H1 (cell line): ENCODE data around the gene TNIP1. TPM values are rescaled to one million over a fixed set of nuclear protein-coding genes. Genes with fewer than 3 reads are reported as not detected.

Experiments
- CTCF ChIA-PET: fragments of 300-600 bp; sonication (Branson Sonifier 250); formaldehyde crosslinking; loops from one replicate; lab custom pipeline; 2021; ENCODE audit not compliant: partially characterized antibody; lab: Charles Lee
- POLR2A ChIA-PET: fragments of 300-600 bp; sonication (Branson Sonifier 250); formaldehyde crosslinking; loops from one replicate; lab custom pipeline; 2021; ENCODE audit warnings: inconsistent platforms; ENCODE audit not compliant: partially characterized antibody; lab: Charles Lee
- DNase-seq, 2 experiments: peaks; one replicate each; pipeline versions ENCODE4 v3.0.0 to v3.0.0-alpha.2; 2010 to 2022; ENCODE audit warnings: low spot score in 2 of 2, low read depth in 1 of 2, mixed read lengths in 1 of 2
- FAIRE-seq: peaks from 2 replicates; lab custom pipeline; 2011; peaks lifted over from hg19 to GRCh38; lab: Jason Lieb, UNC
- H2AFZ ChIP-seq: 2 replicates; pipeline ENCODE4 v1.8.1; 2012; ENCODE audit warnings: low read length, inconsistent platforms
- H2AK5ac ChIP-seq: 2 replicates; pipeline ENCODE4 v1.6.1; 2013; ENCODE audit warnings: low read depth, low read length
- H2BK120ac ChIP-seq: replicated peaks from 2 replicates; pipeline ENCODE3; 2013; ENCODE audit warnings: low read depth, low read length, inconsistent platforms
- H2BK12ac ChIP-seq: 2 replicates; pipeline ENCODE4 v1.6.1; 2013; ENCODE audit warnings: low read depth, low read length
- H2BK15ac ChIP-seq: 2 replicates; pipeline ENCODE4 v1.6.1; 2013; ENCODE audit warnings: low read length
- H2BK20ac ChIP-seq: 2 replicates; pipeline ENCODE4 v1.6.1; 2013; ENCODE audit warnings: low read length
- H2BK5ac ChIP-seq: 2 replicates; pipeline ENCODE4 v1.6.1; 2013; ENCODE audit warnings: low read depth, low read length
- H3K14ac ChIP-seq: 2 replicates; pipeline ENCODE4 v1.6.1; 2013; ENCODE audit warnings: inconsistent platforms; ENCODE audit not compliant: insufficient read length
- H3K18ac ChIP-seq: 2 replicates; pipeline ENCODE4 v1.6.1; 2013; ENCODE audit warnings: low read length; ENCODE audit errors: extremely low read depth
- H3K23ac ChIP-seq: 2 replicates; pipeline ENCODE4 v1.6.1; 2013; ENCODE audit warnings: inconsistent platforms; ENCODE audit not compliant: insufficient read length
- H3K23me2 ChIP-seq: 2 replicates; pipeline ENCODE4 v1.6.1; 2013; ENCODE audit warnings: low read depth, low read length
- H3K27ac ChIP-seq: 2 replicates; pipeline ENCODE4 v1.6.1; 2011; ENCODE audit warnings: low read depth, low read length, inconsistent platforms
- H3K27me3 ChIP-seq, 4 experiments: replicated peaks in 1 of 4; 1 replicate in 1 of 4; 2 replicates in 3 of 4; pipeline versions ENCODE4 v1.6.1 to v1.8.1; 2011 to 2013; ENCODE audit warnings: low read length in 3 of 4, mild to moderate bottlenecking in 3 of 4, inconsistent platforms in 2 of 4, mixed read lengths in 2 of 4, moderate library complexity in 1 of 4; ENCODE audit not compliant: control insufficient read depth in 3 of 4, insufficient read depth in 3 of 4; ENCODE audit errors: extremely low read depth in 1 of 4
- H3K36me3 ChIP-seq, 4 experiments: 2 replicates each; pipeline versions ENCODE4 v1.6.1 to v1.8.1; 2011 to 2013; ENCODE audit warnings: mild to moderate bottlenecking in 4 of 4, low read length in 3 of 4, moderate library complexity in 2 of 4, control low read depth in 1 of 4, inconsistent platforms in 1 of 4; ENCODE audit not compliant: insufficient read depth in 4 of 4, control insufficient read depth in 2 of 4
- H3K4ac ChIP-seq: replicated peaks from 2 replicates; pipeline ENCODE3; 2013; ENCODE audit warnings: low read length, low read depth, mixed read lengths, inconsistent platforms; ENCODE audit not compliant: insufficient read length
- H3K4me1 ChIP-seq, 4 experiments: replicated peaks in 1 of 4; 1 replicate in 1 of 4; 2 replicates in 3 of 4; pipeline versions ENCODE4 v1.6.1 to v1.8.1; 2011 to 2013; ENCODE audit warnings: low read length in 3 of 4, inconsistent platforms in 2 of 4, mixed read lengths in 1 of 4; ENCODE audit not compliant: insufficient read depth in 4 of 4, control insufficient read depth in 3 of 4
- H3K4me2 ChIP-seq, 2 experiments: 2 replicates each; pipeline versions ENCODE4 v1.6.1 to v1.8.1; 2011 to 2013; ENCODE audit warnings: low read depth in 2 of 2, low read length in 2 of 2, control low read depth in 1 of 2, inconsistent platforms in 1 of 2, mild to moderate bottlenecking in 1 of 2; ENCODE audit not compliant: insufficient read depth in 1 of 2
- H3K4me3 ChIP-seq, 4 experiments: fragments of 200-600, 300-600 bp in 1 of 4; sonication (generic), shearing (Covaris generic), sonication (Bioruptor Twin) in 1 of 4; 2 replicates each; pipeline versions ENCODE4 v1.5.1 to v1.8.1; 2011 to 2016; ENCODE audit warnings: low read length in 4 of 4, low read depth in 3 of 4, control low read depth in 2 of 4, inconsistent platforms in 2 of 4, mild to moderate bottlenecking in 2 of 4, mixed read lengths in 1 of 4, moderate library complexity in 1 of 4; ENCODE audit not compliant: insufficient read depth in 2 of 4; ENCODE audit errors: extremely low read depth in 1 of 4
- H3K56ac ChIP-seq: replicated peaks from 2 replicates; pipeline ENCODE3; 2013; ENCODE audit warnings: low read depth, mild to moderate bottlenecking, mixed read lengths, low read length, inconsistent platforms; ENCODE audit not compliant: insufficient read length
- H3K79me1 ChIP-seq: 2 replicates; pipeline ENCODE4 v1.6.1; 2013; ENCODE audit warnings: low read depth, low read length, control low read depth
- H3K79me2 ChIP-seq, 2 experiments: 2 replicates each; pipeline versions ENCODE4 v1.6.1 to v1.8.1; 2012 to 2013; ENCODE audit warnings: low read length in 2 of 2, mild to moderate bottlenecking in 2 of 2, inconsistent platforms in 1 of 2; ENCODE audit not compliant: insufficient read depth in 2 of 2, control insufficient read depth in 1 of 2
- H3K9ac ChIP-seq, 4 experiments: replicated peaks in 1 of 4; 1 replicate in 1 of 4; 2 replicates in 3 of 4; pipeline versions ENCODE4 v1.6.1 to v1.8.1; 2011 to 2013; ENCODE audit warnings: low read depth in 3 of 4, low read length in 3 of 4, control low read depth in 2 of 4, mild to moderate bottlenecking in 2 of 4, moderate library complexity in 2 of 4, inconsistent platforms in 1 of 4; ENCODE audit errors: extremely low read depth in 1 of 4
- H3K9me3 ChIP-seq, 2 experiments: 2 replicates each; pipeline versions ENCODE4 v1.6.1 to v1.8.1; 2012 to 2013; ENCODE audit warnings: mild to moderate bottlenecking in 2 of 2, moderate library complexity in 2 of 2, control low read depth in 1 of 2, inconsistent platforms in 1 of 2, low read depth in 1 of 2, low read length in 1 of 2, mixed read lengths in 1 of 2; ENCODE audit not compliant: insufficient read depth in 2 of 2
- H4K20me1 ChIP-seq, 2 experiments: replicated peaks in 1 of 2; 2 replicates each; pipeline versions ENCODE3 to v1.8.1; 2011 to 2013; ENCODE audit warnings: inconsistent platforms in 2 of 2, low read length in 2 of 2, mild to moderate bottlenecking in 1 of 2; ENCODE audit not compliant: insufficient read depth in 2 of 2, control insufficient read depth in 1 of 2
- H4K5ac ChIP-seq: 2 replicates; pipeline ENCODE4 v1.6.1; 2013; ENCODE audit warnings: low read length, low read depth, mixed read lengths, inconsistent platforms; ENCODE audit not compliant: insufficient read length
- H4K8ac ChIP-seq: 2 replicates; pipeline ENCODE4 v1.8.0; 2013; ENCODE audit warnings: mild to moderate bottlenecking, moderate library complexity, low read length, inconsistent platforms; ENCODE audit not compliant: insufficient read depth; ENCODE audit errors: extremely low read depth
- H4K91ac ChIP-seq: replicated peaks from 2 replicates; pipeline ENCODE3; 2013; ENCODE audit warnings: low read length, mixed read lengths, inconsistent platforms; ENCODE audit not compliant: insufficient read length
- CBX8 ChIP-seq: fragments of 300-800, 300-1000 bp; sonication (generic); IDR thresholded peaks from 2 replicates; pipeline ENCODE4 v1.7.1; 2016; ENCODE audit warnings: low read depth, low read length, borderline replicate concordance
- CHD1 ChIP-seq: IDR thresholded peaks from 2 replicates; pipeline ENCODE4 v1.6.1; 2012; ENCODE audit warnings: low read depth, low read length, improper control_type of control experiment
- CTBP2 ChIP-seq: IDR thresholded peaks from 2 replicates; pipeline ENCODE4 v1.7.0; 2011; ENCODE audit warnings: borderline replicate concordance, mild to moderate bottlenecking, moderate library complexity, mixed read lengths, low read length; ENCODE audit not compliant: insufficient read depth, insufficient read length
- PHF8 ChIP-seq: fragments of 200-600 bp; sonication (generic); conservative IDR thresholded peaks from 2 replicates; pipeline ENCODE4 v1.7.1; 2012; ENCODE audit warnings: low read depth, mild to moderate bottlenecking, inconsistent platforms, low read length, moderate library complexity
- RFX5 ChIP-seq: IDR thresholded peaks from 2 replicates; pipeline ENCODE4 v1.6.1; 2011; ENCODE audit warnings: low read depth, low read length, improper control_type of control experiment, borderline replicate concordance
- RNF2 ChIP-seq: fragments of 200-900, 300-1000 bp; sonication (generic); IDR thresholded peaks from 2 replicates; pipeline ENCODE4 v1.7.1; 2016; ENCODE audit warnings: borderline replicate concordance, low read depth, mild to moderate bottlenecking, antibody characterized with exemption, low read length; ENCODE audit not compliant: poor library complexity, severe bottlenecking; ENCODE audit errors: missing control alignments
- RXRA ChIP-seq: IDR thresholded peaks from 2 replicates; pipeline ENCODE4 v1.6.1; 2011; ENCODE audit warnings: low read depth, mild to moderate bottlenecking, low read length, moderate library complexity; ENCODE audit not compliant: insufficient read depth
- SP4 ChIP-seq: IDR thresholded peaks from 2 replicates; pipeline ENCODE4 v1.6.1; 2012; ENCODE audit warnings: low read length, inconsistent platforms
- SRF ChIP-seq: IDR thresholded peaks from 2 replicates; pipeline ENCODE4 v1.6.1; 2011; ENCODE audit warnings: mild to moderate bottlenecking, low read depth, low read length, moderate library complexity
- TAF1 ChIP-seq: IDR thresholded peaks from 2 replicates; pipeline ENCODE4 v1.6.1; 2011; ENCODE audit warnings: mild to moderate bottlenecking, low read depth, low read length
- YY1 ChIP-seq: IDR thresholded peaks from 2 replicates; pipeline ENCODE4 v1.6.1; 2011; ENCODE audit warnings: low read depth, mild to moderate bottlenecking, low read length
- WGBS, 2 experiments: shearing (Covaris generic) in 1 of 2; methylation state at CpG; one replicate each; pipeline versions ENCODE4 v1.1.6 to v1.1.7; 2013 to 2015; ENCODE audit warnings: low lambda C conversion rate in 2 of 2, mixed read lengths in 2 of 2, inconsistent platforms in 1 of 2, low coverage in 1 of 2, missing lambda C conversion rate in 1 of 2; ENCODE audit not compliant: insufficient replicate concordance in 2 of 2, insufficient coverage in 1 of 2, insufficient read length in 1 of 2; ENCODE audit errors: extremely low coverage in 1 of 2, missing lambda C conversion rate in 1 of 2; 5-methylcytosine and 5-hydroxymethylcytosine counted together
- polyA plus RNA-seq, 7 experiments: library from polyadenylated mRNA; depleted of rRNA in 3 of 7; stranded (reverse) in 5 of 7; unstranded in 2 of 7; fragments of >200 nt in 5 of 7; fragments of 200-250 nt in 2 of 7; gene quantifications; 1 replicate in 5 of 7; 2 replicates in 1 of 7; 4 replicates in 1 of 7; pipeline versions ENCODE4 v1.2.1 to v1.2.3, GENCODE V29; 2011 to 2013; ENCODE audit warnings: missing spikeins in 2 of 7, mixed read lengths in 2 of 7
- total RNA-seq: library from RNA; stranded (reverse); fragmentation: NEBNext Ultra II Directional; extraction: Animal tissue kit (Norgen Biotek cat#: 25700); gene quantifications from 2 replicates; pipeline ENCODE4 v1.2.1, GENCODE V29; 2021

Gene TNIP1
- total and polyA plus RNA-seq, 2 of the 8 experiments (the other 6 are each of a cell fraction or from before 2014, with no cell fraction given): 14.2 to 31.9 TPM

DNA sequence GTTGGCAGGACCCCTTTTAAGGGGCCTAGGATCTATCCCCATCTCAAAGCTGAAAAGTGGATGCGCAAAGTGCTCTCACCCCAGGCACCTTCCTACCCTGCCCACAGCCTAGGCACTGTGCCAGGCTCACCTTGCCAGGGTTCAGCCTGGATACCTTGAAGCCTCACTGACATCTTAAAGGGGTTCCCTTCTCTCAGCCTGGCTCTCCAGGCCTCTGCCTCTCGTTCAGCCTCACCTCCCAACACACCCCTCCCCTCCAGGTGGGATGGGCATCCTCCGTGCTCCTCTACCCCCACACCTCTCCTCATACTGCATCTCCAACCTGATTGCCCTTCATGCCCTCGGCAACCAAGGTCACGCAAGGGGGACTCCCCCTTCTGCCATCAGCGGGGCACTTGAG lies 25.5 kb downstream of the TNIP1 start:
- ChIA-PET CTCF (interaction anchor here (8.7 to 14.2 kb wide), 5 partner anchors 15 to 112 kb away, joined by 105 to 777 read pairs (median 163); partner anchors contain the start of gene TNIP1), POLR2A (no interaction called here)
- Histone ChIP-seq H3K14ac (no peak overlapping the region), H3K9ac (no peak overlapping the region), H3K27me3 (no peaks in the 10 kb centered on the region), H2BK12ac (no peak overlapping the region), H2AFZ (no peak overlapping the region), H4K8ac (no peak overlapping the region), H3K18ac (no peak overlapping the region), H4K5ac (no peak overlapping the region), H2BK120ac (no peak overlapping the region), H3K79me2 (no peaks in the 10 kb centered on the region), H3K4ac (no peak overlapping the region), H2BK20ac (no peak overlapping the region), H4K91ac (no peak overlapping the region), H3K27ac (no peak overlapping the region), H3K9me3 (no peaks in the 10 kb centered on the region), H3K4me2 (no peak overlapping the region), H3K23me2 (no peaks in the 10 kb centered on the region), H2BK15ac (no peak overlapping the region), H3K56ac (no peak overlapping the region), H2AK5ac (no peak overlapping the region), H3K79me1 (no peaks in the 10 kb centered on the region), H3K23ac (no peak overlapping the region), H4K20me1 (peaks cover 2 to 8% of the 10 kb centered on the region in 2 experiments), H3K4me1 (no peaks in the 10 kb centered on the region), H3K4me3 (no peak overlapping the region), H2BK5ac (no peak overlapping the region), H3K36me3 (peaks cover 0 to 5% (median 2%) of the 10 kb centered on the region in 4 experiments; a peak in 3 of 8 replicates)
- FAIRE-seq (no peak), DNase-seq (no peak)
- 89% methylated on average over 6 of the region's 6 CpGs; no CpG with 5 or more reads in 1 of the 2 experiments for WGBS, 2 experiments
- TF ChIP-seq CTBP2 (no peak), CHD1 (no peak), SP4 (no peak), PHF8 (no peak), RNF2 (no peak), TAF1 (no peak), RFX5 (no peak), YY1 (no peak), RXRA (no peak), CBX8 (no peak), SRF (no peak)
